ENCODE measurements around the gene C1orf159.
A peak's percentile ranks its signal among the peaks of the same experiment; 100 is the strongest.
"Not testable (repeated sequence)": the region's sequence is repeated elsewhere in the genome, so short reads cannot be mapped to it uniquely, and the experiment has no call there.

The C1orf159 gene

DNA sequence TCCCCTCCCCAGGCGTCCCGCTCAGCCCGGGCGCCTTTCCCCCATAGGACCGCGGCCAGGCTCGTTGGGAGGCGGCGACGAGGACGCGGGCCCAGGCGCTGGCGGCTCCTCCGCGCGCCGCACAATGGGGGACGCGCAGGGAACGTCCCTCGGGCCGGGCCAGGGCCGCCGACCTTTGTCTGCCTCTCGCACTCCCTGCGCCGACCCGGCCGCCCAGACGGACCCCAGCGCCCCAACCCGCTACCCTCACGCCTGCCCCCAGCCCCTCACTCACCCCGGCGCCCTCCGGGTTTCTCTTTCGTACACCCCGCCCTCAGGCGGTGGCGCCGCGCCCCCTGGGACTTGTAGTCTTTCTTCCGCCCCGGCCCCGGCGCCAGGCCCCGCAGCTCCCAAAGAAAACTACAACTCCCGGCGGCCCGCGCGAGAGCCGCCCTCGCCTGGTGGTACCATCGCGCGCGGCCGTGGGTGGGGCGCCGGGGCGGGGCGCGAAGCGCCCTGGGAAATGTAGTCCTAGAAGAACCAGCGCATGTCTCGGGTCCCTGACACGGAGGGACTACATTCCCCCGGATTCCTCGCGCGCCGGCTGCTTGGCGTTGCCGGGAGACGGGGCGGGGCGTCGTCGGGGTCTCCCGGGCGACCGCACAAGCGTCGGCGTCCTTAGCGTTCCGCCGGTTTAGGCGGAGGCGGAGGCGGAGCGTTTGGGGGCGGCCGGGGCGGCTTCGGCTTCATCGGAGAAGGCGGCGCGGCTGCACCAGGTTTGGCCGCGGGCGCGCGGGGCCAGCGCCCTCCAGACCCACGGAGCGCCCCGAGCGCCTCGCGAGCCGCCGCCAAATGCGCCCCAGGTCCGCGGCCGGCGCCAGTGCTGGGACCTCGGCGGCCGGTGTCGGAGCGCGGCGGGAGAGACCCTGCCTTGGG lies at the start of gene C1orf159:
TSS of gene C1orf159 (minus strand) at position 304 of the 915 bp plus-strand sequence. CDS start 24,546 bp downstream, outside the sequence.
- peak; percentile 97 for DNase-seq

DNA sequence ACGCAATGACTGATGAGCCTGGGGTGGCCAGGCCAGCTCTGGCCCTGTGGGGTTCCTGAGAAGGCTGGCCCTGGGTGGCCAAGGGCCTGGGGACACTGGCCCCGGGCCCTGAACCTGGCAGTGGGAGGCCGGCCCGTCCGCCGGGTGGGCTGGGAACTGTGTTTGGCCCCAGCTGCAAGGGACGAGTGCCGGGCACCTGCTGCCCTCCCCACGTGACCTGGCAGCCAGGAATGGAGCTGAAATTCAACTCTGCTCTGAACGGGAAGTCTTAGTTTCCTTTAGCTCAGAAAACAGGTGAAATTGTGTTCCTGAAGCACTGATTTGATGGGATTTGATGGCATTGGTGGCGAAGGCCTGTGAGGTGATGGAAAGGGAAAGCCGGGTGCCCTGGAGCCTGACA lies 49.6 kb upstream of the C1orf159 start:
- DNase-seq: no peak

DNA sequence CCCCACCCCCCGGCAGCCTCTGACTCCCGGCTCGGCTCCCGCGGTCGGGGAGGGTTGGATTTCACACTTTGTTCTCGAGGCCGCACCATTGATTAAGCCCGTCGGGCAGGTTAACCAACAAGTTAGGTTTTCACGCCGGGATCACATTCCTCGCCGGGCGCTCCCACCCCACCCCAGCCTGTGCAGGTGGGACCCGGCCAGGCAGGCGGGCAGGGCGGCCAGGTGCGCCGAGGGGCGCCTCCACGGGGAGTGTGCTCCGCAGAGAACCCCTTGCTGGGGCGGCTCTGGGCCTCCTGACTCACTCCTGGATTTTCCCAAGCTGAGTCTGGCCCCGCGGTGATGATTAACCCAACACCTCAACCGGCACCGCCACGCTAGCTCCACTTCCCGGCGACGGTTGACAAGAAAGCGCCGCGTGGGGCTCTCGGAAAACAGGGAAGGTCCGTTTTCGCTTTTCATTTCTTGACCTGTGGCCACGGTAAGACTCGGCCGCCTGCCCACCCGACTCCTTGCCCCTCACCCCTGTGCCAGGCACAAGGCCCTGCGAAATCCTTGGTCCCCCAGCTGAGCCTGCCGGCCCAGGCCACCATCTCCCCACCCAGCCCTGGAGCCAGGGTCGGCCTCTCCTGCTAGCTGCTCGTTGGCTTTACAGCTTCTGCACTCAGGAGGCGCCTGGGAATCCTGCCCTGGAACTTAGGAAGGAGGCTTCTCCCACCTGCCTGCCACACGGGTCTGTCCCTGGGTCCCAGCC lies 49.0 kb upstream of the C1orf159 start:
- DNase-seq: peak; percentile 35

DNA sequence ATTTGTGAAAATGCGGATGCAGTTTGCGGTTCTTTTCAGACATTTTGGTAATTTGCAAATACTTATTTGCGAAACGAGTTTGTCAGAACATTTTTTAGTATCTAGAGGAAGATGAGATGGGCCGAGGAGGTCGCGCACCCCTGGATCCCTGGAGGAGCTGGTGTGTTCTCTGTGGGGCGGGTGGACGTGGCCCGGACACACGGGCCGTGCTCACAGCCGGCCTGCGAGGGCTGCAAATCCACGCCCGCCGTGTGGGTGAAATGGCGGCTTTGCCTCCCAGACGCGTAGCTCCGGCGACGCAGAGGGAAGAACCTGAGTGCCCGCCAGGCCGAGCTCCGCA lies 48.4 kb upstream of the C1orf159 start:
- no peak for DNase-seq

DNA sequence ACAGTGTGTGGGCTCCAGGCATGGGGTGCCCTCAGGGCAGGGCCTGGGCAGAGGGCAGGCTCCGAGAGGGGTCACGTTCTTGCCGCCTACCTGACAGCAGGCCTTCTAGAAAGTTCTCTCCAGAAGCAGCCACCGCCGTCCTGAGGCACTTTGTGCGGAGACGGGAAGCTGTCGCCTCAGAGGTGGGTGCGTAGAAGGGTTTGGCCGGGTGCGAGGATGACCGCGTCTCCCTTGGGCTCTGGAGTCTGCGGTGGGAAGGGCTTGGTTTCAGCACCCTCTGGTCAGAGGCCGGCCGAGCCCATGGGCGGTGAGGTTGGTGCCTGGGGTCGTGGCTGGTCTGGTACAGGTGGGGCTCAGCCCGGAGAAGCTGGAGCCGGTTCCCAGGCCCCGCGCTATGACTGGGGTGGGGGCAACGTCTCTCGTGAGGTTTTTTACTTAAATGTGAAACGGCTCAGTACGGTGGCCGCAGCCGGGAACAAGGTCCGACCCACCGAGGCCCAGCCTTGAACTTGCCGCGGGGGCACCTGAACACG lies 47.7 kb upstream of the C1orf159 start:
- DNase-seq: no peak

DNA sequence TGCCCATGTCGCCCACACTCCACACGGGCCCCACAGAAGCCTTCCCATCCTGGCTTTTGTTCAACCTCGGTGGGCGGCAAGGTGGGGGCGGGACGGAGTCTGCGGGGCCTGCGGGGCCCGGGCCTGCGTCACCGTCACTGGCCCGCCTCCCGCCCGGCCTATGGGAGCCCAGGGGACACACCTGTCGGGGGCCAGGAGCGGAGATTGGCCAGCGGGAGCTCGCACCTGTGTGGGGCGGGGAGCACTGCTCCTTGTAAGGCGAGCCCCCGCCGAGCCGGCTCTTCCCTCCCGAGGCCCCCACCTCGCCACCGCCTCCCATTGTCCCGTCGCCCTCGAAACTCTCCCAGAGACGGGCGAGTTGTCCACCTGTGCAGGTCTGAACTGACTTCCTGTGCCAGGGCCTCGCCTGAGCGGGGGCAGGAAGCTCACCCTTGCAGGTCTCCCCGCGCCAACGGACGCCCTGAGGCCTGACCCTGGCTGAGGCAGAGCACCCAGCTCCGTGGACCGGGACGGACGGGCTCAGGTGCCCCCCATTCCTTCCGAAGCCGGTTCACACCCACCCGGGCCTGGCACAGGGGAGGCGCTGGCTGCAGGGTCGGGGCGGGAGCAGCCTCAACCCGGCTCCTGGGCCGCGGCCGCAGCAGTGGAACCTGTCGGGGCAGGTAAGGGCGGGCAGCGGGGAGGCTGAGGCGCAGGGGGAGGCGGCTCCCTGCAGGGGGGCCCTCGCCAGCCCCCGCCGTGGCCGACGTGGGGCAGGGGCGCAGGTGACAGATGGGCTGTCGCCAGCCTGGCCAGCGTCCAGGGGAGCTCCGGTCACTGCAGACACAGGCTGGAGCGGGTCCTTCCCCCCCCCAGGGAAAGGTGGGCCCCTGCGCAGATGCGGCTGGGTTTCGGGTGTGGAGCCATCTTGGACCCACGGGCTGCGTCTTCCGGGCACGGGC lies 47.0 kb upstream of the C1orf159 start:
- DNase-seq: peak; percentile 96

DNA sequence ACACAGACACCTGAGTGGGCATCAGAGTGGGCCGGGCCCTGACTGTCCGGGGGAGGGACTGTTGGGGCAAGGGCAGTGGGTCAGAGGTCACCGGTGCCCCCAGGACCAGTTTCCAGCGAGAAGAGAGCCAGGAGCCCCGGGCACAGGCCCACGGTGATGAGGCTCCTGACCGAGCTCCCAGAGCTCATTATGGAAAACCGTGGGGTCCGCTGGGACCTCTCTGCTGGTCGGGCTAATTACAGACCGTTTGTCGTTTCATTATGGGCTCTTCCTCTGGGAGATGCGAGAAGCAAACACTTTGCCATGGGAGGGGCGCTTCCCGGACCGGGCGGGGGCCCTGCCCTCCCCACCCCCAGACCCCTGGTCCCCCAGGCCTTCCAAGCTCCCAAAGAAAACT lies 45.8 kb upstream of the C1orf159 start:
- no peak for DNase-seq

DNA sequence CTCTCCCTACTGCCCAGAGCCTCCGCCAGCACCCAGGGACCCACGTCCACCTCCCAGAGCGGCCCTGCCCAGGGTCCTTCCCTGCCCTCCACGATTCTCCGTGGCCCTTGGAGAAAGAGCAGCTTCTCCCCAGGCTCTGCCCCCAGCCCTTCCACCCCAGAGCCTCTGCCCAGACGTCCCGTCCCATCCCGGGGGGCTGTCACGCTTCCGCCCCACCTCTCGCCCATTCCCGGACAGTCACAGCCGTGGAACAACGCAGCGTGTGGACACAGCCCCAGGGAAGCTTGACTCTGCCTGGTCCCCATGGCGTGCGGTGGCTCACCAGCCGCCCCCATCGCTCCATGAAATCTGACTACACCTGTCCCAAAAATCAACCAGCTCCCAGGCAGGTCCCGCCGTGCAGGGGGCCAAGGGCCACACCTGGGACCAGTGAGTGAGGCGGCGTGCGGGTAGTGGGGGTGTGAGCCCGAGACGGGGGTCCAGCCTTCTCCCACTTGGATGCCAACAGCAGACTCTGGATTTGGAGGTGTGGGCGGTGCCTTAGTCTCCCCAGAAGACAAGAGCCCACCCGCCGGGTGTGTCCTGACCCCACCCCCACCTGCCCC lies 45.3 kb upstream of the C1orf159 start:
- no peak for DNase-seq

DNA sequence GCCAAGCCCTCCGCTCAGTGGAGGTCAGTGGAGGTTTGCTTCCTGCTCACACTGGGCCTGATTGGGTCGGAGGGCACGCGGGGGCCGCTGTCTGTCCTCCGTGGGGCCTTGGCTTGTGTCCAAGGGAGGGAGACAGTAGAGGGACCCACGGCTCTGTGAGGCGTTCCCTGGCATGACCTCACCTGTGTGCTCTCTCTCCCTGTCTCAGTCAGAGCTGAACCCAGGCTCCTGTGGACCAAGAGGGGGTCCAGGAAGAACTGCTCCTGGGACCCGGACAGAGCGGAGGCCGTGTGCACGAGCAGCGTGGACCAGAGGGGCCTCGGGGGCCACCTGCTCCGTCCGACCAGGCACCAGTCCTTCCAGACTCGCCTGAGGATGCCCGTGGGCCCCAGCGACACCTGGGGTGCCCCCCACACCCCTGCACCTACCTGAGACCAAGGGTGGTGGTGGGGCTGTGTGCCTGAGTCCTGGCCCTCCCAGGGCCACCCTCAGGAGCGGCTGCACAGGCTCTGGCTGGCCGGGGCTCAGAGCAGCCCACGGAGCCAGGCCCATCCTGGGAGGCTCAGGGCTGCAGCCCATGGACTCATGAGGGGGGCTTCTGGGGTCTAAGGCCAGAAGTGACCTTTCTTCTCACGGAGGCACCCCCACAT lies 44.5 kb upstream of the C1orf159 start:
- no peak for DNase-seq

DNA sequence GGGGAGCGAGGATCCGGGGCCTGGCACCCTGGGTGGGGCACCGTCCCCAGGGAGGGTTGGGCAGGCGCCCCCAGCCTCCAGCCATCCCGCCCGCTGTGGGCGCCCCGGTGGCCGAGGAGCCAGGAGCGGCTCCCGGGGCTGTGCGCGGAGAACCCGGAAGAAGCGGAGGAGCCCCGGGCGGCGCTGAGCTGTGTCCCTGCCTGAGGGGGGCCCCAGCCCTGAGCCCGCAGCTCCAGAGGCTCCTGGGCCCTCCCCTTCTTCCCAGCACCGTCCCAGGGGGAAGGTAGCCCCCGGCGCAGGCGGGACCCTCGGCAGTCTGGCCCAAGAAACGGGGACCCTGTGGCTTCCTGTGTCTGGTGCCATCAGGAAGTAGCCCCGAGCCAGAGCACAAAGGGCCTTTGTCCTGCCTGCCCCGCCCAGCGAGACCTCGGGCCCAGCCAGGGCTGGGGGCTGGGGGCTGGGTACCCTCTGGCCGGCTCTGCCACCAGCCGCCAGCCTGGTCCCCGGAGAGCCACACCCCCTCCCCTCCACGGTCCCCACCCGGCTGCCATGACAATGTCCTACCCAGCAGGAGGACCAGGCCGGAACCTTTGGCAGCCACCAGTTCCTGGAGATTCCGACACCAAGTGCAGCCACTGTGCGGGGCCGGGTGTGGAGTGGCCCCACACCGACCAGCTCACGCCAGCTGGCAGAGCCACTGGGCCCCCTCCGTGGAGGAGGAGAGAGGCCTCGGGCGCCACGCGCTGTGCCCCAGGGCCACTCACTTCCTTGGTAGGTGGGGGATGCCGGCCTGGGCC lies 42.2 kb upstream of the C1orf159 start:
- no peak for DNase-seq

DNA sequence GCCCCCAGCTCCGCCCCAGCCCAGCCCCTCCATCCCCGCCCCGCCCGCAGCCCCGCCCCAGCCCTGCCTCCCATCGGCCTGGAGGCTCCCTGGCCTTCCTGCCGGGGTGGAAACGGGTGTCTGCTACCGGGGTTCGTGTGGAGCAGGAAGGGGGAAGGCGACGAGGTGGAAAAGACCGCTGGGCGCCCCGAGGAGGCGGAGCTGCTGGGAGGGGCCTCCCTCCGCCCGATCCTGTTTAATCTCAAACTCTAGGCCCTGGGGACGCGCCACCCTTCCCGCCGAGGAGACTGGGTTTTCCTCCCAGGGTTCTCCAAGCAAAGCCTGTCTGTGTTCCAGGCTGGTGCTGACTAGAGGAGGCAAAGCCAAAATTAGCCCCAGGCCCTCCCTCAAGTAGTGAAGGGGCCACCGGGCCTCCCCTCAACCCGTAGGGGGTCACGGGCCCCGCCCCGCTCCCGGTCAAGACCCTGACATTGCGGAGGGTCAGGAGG lies 41.6 kb upstream of the C1orf159 start:
- DNase-seq: no peak

DNA sequence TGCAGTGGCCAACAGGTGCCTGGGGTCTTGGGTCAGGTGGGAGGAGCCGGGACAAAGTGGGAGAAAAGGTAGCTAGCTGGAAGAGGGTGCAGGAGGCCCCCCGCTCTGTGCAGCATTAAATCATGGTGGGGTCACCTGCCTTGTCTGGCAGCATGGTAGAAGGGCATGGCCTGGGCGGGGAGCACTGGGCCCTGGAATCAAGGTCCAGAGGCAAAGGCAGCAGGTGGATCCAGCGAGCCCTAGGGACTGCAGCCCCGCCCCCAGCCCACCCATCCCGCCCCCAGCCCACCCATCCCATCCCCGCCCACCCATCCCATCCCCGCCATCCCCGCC lies 41.1 kb upstream of the C1orf159 start:
- DNase-seq: no peak

DNA sequence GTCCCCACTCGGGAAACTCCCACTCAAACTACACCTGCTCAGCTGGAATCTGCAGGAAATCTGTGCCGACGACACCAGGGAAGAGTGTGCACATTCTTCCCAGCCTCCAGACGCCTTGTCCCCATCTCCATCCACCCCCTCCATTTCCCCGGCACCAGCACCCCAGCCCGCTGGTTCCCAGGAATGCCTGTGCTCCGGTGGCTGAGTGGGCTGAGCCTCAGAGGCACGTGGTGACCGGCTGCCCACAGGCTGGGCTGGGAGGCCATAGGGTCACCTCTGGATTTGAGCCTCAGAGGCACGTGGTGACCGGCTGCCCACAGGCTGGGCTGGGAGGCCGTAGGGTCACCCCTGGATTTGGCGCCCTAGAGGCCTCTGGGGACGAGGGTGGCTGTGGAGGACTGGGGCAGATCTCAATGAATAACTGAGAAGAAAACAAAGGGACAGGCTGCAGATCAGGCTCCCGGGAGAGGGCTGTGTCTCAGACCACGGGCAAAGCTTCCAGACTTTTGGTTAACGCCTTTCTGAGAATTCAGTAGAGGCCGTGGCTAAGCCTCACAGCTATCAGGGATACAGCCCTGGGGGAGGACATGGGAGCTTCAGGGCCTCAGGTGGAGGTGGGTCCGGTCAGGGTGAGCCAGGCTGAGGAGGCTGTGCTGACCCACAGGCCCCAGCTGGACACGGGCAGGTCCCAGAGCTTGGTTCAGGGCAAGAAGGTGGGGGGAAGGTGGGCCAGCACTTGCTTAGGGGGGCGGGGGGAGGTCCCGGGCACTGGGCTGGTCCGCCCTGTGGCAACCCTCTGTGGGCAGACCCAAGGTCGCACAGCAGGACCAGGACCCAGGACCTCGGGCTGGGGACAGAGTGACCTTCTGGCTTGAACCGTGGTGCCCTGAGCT lies 40.5 kb upstream of the C1orf159 start:
- DNase-seq: no peak

DNA sequence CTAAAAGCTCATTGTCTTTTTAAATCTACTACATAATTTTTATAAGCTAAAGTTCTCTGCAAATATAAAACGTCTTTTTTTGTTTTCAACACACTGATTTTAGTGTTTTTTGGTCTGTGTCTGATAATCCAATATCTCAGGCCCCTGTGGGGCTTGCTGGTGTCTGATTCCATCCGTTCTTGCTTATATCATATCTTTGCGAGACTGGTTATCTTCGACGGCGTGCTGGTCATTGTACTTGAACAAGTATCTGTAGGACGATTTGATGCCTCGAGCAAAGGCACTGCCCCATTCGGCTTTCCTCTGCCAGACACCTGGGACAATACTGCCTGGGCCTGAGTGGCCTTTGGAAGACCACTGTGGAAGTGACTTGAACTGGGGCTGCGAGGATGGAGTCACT lies 39.4 kb upstream of the C1orf159 start:
- no peak for DNase-seq

DNA sequence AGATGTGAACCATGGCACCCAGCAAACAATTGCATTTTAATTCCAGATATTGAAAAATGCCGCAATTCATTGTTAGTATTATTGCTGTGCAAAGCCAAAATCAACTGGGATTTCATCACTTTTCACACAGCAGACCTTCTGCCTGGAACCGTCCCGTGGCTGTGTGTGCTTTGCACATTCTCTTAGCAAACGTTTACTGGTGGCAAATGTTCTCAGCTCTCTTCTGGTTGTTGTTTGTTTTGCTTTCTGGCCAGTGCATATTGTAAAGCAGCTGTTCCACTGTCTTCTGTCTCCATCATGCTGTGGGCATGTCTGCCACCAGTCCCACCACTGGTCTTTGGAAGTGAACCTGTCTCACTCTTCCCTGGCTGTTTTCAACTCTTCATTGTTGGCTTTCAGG lies 38.0 kb upstream of the C1orf159 start:
- DNase-seq: no peak

DNA sequence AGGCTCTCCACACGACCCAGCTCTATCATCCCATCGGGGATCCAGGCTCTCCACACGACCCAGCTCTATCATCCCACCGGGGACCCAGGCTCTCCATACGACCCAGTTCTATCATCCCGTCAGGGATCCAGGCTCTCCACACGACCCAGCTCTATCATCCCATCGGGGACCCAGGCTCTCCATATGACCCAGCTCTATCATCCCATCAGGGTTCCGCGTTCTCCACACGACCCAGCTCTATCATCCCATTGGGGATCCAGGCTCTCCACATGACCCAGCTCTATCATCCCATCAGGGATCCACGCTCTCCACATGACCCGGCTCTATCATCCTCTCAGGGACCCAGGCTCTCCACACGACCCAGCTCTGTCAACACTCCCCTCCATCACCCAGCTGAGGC lies 37.3 kb upstream of the C1orf159 start:
- DNase-seq: not testable (repeated sequence)

DNA sequence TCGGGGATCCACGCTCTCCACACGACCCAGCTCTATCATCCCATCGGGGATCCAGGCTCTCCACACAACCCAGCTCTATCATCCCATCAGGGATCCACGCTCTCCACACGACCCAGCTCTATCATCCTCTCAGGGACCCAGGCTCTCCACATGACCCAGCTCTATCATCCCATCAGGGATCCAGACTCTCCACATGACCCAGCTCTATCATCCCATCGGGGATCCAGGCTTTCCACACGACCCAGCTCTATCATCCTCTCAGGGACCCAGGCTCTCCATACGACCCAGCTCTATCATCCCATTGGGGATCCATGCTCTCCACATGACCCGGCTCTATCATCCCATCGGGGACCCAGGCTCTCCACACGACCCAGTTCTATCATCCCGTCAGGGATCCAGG lies 36.5 kb upstream of the C1orf159 start:
- DNase-seq: not testable (repeated sequence)

DNA sequence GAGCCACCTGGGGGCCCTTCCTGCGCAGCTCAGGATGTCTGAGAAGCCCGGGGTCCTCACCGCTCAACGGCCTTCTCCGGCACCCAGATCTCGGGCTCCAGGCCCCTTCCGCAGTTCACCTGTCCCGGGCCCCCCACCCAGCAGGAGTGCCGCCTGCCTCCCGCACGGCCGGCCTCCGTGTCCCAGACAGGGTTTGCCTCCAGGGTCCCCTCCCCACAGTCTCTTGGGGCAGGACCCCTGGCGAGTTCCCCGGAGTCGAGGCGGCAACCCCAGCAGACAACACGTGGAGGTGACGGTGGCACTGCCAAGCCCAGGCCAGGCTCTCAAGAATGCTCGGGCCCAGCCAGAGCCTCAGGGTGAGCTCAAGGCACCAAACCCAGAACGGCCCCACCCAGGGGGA lies 35.4 kb upstream of the C1orf159 start:
- no peak for DNase-seq

DNA sequence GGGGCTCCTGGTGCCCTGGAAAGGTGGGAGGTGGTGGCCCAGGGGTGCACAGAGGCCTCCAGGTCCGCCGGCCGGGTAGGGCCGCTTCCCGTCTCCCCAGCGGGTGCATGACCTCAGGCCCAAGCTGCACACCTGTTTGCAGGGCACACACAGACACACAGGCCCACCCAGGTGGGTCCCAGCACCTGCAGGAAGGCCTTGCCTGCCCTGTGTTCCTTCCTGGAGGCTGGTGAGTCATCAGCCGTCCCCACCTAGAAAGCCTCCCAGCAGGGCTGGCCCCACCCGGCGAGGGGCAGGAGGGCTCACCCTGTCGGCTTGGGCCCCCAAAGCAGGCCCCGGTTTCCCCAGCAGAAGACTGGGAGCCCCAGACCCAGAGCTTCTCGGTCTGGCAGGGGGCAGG lies 34.2 kb upstream of the C1orf159 start:
- DNase-seq: no peak

DNA sequence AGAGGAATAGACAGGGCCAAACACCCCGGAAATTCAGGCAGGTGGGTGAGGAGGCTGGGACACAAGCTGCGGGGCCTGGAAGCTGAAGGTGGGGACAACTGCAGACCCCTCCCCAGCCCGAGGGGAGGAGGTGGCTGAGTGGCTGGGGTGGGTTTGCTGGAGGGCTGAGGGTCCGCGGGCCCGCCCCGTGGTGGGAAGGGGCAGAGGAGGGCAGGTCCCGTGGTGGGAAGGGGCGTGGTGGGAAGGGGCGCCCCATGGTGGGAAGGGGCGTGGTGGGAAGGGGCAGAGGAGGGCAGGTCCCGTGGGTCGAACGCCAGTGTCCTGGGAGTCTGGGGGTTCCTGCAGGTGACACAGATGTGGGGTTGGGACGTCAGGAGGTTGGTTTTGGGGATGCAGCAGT lies 33.5 kb upstream of the C1orf159 start:
- no peak for DNase-seq

Data from NCI-H1105 treated with DMSO at 0.1 percent for 48 hours (cell line).